ENCODE results near the gene PRKD1.

- TF ChIP-seq CTCF (IDR thresholded peaks at IDR 0.05): no peak
- TF ChIP-seq POLR2A (IDR thresholded peaks at IDR 0.05): no peak
Observed at GRCh38 chr14:29645117-29645516, 282.5 kb downstream of the PRKD1 start.
